HG02973 (cell line): ENCODE results near the gene SPATA6.
"Not testable (repeated sequence)": the region's sequence is repeated elsewhere in the genome, so short reads cannot be mapped to it uniquely, and the experiment has no call there.

Experiments
- ATAC-seq: cut with Tn5 transposase; IDR thresholded peaks from one replicate; pipeline ENCODE4 v1.9.1; 2021; ENCODE audit warnings: moderate library complexity; ENCODE audit not compliant: unreplicated experiment

Gene SPATA6

GRCh38 chr1:48362901-48363300 lies 109.1 kb downstream of the SPATA6 start:
- ATAC-seq, result no peak

GRCh38 chr1:48356901-48357300 lies 115.1 kb downstream of the SPATA6 start:
- no peak for ATAC-seq

- no peak for ATAC-seq
Measured at GRCh38 chr1:48344373-48344772, 127.6 kb downstream of the SPATA6 start.

GRCh38 chr1:48341221-48341620 lies 130.8 kb downstream of the SPATA6 start:
- ATAC-seq, result no peak

GRCh38 chr1:48338257-48338656 lies 133.7 kb downstream of the SPATA6 start:
- no peak for ATAC-seq

GRCh38 chr1:48333316-48333715 lies 138.7 kb downstream of the SPATA6 start:
- ATAC-seq, result no peak

GRCh38 chr1:48332115-48332514 lies 139.9 kb downstream of the SPATA6 start:
- no peak for ATAC-seq

GRCh38 chr1:48329905-48330304 lies 142.1 kb downstream of the SPATA6 start:
- no peak for ATAC-seq

GRCh38 chr1:48329486-48329885 lies 142.5 kb downstream of the SPATA6 start:
- ATAC-seq, result no peak

GRCh38 chr1:48311829-48312228 lies 160.2 kb downstream of the SPATA6 start:
- ATAC-seq, result not testable (repeated sequence)

GRCh38 chr1:48309564-48310082 lies 162.4 kb downstream of the SPATA6 start:
- no peak for ATAC-seq

- ATAC-seq, result no peak
Measured at GRCh38 chr1:48302652-48303051, 169.4 kb downstream of the SPATA6 start.

GRCh38 chr1:48294656-48295055 lies 177.3 kb downstream of the SPATA6 start:
- no peak for ATAC-seq

GRCh38 chr1:48294094-48294493 lies 177.9 kb downstream of the SPATA6 start:
- ATAC-seq, result not testable (repeated sequence)

GRCh38 chr1:48292706-48293105 lies 179.3 kb downstream of the SPATA6 start:
- no peak for ATAC-seq

GRCh38 chr1:48291421-48291820 lies 180.6 kb downstream of the SPATA6 start:
- ATAC-seq, result no peak

GRCh38 chr1:48285525-48285924 lies 186.5 kb downstream of the SPATA6 start:
- no peak for ATAC-seq

GRCh38 chr1:48284696-48285420 lies 187.1 kb downstream of the SPATA6 start:
- not testable (repeated sequence) for ATAC-seq

- not testable (repeated sequence) for ATAC-seq
Measured at GRCh38 chr1:48282329-48282728, 189.7 kb downstream of the SPATA6 start.

GRCh38 chr1:48277437-48277836 lies 194.6 kb downstream of the SPATA6 start:
- ATAC-seq, result not testable (repeated sequence)

GRCh38 chr1:48266576-48266975 lies 205.4 kb downstream of the SPATA6 start:
- ATAC-seq, result no peak

- no peak for ATAC-seq
Measured at GRCh38 chr1:48263041-48263440, 209.0 kb downstream of the SPATA6 start.

- no peak for ATAC-seq
Measured at GRCh38 chr1:48261881-48262400, 210.1 kb downstream of the SPATA6 start.
